PC-9 (cell line): Measurements from ENCODE around the gene TRIM7.

Experiments
- EZH2 ChIP-seq: fragments of 200-600 bp; sonication (generic); IDR thresholded peaks from 2 replicates; pipeline ENCODE4 v1.8.0; 2017; ENCODE audit warnings: antibody characterized with exemption, low read depth
- TF ChIP-seq, protein P1 (sequence below): fragments of 200-600 bp; sonication (generic); conservative IDR thresholded peaks from 2 replicates; pipeline ENCODE4 v1.6.1; 2017; ENCODE audit warnings: mixed run types, antibody characterized with exemption, mild to moderate bottlenecking, moderate library complexity

DNA sequence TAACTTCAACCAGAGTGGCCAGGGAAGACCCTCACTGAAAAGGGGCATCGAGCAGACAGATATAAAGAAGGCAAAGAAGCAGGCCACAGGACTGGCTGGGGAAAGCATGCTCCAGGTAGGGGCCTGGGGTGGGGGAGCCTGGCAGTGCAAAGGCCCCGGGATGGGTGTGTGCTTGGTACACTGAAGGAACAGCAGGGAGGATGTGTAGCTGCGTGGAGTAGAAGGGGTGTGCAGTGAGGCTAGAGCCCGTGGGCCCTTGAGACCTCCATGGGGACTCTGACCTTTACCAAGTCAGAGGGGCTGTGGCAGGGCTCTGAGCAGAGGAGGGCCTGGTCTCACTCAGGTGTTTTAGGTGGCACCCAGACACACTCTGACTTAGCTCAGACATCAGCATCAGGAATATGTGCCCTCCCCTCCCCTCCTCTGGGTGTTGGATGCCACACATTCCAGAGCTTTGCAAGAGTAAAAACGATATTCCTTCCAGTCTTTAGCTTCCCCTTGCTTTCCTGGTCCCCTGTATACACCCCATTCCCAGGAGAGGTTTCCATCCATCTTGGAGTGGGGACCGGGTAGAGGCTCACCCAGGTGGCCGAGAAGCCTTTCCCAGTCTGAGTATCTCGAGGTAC lies 7.6 kb downstream of the TRIM7 start:
- TF ChIP-seq, protein P1, sequence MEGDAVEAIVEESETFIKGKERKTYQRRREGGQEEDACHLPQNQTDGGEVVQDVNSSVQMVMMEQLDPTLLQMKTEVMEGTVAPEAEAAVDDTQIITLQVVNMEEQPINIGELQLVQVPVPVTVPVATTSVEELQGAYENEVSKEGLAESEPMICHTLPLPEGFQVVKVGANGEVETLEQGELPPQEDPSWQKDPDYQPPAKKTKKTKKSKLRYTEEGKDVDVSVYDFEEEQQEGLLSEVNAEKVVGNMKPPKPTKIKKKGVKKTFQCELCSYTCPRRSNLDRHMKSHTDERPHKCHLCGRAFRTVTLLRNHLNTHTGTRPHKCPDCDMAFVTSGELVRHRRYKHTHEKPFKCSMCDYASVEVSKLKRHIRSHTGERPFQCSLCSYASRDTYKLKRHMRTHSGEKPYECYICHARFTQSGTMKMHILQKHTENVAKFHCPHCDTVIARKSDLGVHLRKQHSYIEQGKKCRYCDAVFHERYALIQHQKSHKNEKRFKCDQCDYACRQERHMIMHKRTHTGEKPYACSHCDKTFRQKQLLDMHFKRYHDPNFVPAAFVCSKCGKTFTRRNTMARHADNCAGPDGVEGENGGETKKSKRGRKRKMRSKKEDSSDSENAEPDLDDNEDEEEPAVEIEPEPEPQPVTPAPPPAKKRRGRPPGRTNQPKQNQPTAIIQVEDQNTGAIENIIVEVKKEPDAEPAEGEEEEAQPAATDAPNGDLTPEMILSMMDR = no peak
- TF ChIP-seq EZH2 = no peak
